Measurements from ENCODE around the gene CMBL.

The CMBL gene

DNA sequence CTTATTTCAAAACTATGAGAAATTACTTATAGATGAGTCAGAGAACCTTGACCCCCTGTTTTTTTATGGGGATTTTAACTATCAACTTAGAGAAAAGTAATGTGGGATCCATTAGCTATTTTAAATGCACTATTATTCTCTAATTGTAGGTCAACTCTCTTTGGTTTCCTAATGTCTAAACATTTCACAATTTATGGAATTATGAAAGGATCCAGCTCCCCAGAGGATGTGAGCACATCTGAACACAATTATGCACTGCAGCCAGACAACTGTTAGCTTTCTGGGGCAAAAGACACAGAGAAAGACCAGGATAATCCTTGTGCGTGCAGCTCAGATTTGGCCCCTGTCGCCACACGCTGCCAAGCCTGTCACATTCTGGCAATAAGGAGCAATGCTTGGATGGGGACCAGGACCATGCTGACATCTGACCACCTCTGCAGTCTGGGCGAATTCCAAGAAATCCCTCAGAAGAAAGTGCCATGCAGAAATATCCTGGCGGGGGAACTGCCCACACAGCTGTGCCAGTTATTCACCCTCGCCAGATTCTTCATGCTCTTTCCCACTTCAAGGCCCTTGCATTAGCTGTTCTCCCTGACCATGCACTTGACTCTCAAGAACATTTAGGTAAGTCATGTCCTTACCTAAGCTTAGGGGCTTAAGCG lies 22.2 kb upstream of the CMBL start:
- Histone ChIP-seq H3K27me3 (no peaks in the 10 kb centered on the region), H3K4me3 (ENCODE audit: low read depth, low read length) (no peak overlapping the region), H3K9me3 (no peaks in the 10 kb centered on the region), H3K36me3 (no peaks in the 10 kb centered on the region), H3K4me1 (no peaks in the 10 kb centered on the region)
- TF ChIP-seq, protein P1, sequence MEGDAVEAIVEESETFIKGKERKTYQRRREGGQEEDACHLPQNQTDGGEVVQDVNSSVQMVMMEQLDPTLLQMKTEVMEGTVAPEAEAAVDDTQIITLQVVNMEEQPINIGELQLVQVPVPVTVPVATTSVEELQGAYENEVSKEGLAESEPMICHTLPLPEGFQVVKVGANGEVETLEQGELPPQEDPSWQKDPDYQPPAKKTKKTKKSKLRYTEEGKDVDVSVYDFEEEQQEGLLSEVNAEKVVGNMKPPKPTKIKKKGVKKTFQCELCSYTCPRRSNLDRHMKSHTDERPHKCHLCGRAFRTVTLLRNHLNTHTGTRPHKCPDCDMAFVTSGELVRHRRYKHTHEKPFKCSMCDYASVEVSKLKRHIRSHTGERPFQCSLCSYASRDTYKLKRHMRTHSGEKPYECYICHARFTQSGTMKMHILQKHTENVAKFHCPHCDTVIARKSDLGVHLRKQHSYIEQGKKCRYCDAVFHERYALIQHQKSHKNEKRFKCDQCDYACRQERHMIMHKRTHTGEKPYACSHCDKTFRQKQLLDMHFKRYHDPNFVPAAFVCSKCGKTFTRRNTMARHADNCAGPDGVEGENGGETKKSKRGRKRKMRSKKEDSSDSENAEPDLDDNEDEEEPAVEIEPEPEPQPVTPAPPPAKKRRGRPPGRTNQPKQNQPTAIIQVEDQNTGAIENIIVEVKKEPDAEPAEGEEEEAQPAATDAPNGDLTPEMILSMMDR (IDR thresholded peaks at IDR 0.05; ENCODE audit: low read depth, low read length), result no peak
- DNase-seq, result no peak

GRCh38 chr5:10329446-10329819 lies 21.7 kb upstream of the CMBL start:
- H3K9me3 ChIP-seq, result no peaks in the 10 kb centered on the region
- no peaks in the 10 kb centered on the region for H3K36me3 ChIP-seq
- TF ChIP-seq, protein P1 (IDR thresholded peaks at IDR 0.05; ENCODE audit: low read depth, low read length), result no peak
- H3K4me1 ChIP-seq, result no peaks in the 10 kb centered on the region
- no peak overlapping the region for H3K4me3 ChIP-seq (ENCODE audit: low read depth, low read length)
- H3K27me3 ChIP-seq, result no peaks in the 10 kb centered on the region
- no peak for DNase-seq

DNA sequence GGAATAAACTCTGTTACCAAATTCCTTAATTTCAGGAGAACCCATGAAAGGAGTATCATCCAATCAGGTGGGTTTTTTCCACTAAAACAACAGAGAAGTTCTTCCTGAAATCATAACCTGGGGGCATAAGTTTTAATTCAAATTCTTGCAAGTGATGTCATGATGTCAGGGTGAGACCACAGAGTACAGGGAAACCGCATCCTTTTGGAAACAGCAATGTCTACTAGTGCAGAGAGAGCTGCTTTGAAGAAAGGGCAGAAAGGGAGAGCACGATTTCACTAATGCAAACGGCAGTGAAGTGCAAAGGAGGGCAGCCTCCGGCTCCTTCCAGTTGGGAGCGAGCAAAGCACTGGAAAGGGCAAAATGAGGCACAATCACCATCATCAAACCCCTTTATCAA lies 20.6 kb upstream of the CMBL start:
- H3K4me3 ChIP-seq (ENCODE audit: low read depth, low read length), result no peak overlapping the region
- no peaks in the 10 kb centered on the region for H3K36me3 ChIP-seq
- TF ChIP-seq, protein P1 (IDR thresholded peaks at IDR 0.05; ENCODE audit: low read depth, low read length), result no peak
- peaks cover 9% of the 10 kb centered on the region for H3K4me1 ChIP-seq
- no peak for DNase-seq
- H3K9me3 ChIP-seq, result no peaks in the 10 kb centered on the region
- no peaks in the 10 kb centered on the region for H3K27me3 ChIP-seq

DNA sequence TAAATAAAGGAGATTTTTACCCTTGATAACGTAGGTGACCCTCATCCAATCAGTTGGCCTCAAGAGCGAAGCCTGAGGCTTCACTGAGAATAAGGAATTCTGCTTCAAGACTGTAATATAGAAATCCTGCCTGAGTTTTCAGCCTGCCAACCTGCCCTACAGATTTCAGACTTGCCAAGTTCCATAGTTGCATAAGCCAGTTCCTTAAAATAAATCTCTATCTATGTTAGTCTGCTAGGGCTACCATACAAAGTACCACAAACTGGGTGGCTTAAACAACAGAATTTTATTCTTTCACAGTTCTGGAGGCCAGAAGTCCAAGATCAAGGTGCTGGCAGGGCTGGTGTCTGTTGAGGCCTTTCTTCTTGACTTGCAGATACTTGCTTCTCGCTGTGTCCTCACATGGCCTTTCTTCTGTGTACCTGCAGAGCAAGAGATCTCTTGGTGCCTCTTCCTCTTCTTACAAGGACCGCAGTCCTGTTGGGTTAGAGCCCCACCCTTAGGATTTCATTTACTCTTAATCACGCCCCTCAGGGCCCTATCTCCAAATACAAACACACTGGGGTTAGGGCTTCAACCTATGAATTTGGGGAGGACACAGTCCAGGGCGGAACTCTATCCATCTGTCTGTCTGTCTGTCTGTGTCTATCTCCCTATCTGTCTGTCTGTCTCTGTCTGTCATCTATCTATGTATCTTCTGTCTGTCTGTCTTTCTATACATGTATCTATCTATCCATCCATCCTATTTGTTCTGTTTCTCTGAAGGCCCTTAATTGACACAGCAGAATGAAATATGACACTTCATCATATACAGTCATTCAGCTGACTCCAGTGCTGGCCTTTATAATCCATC lies 17.0 kb upstream of the CMBL start:
- DNase-seq, result no peak
- Histone ChIP-seq H3K36me3 (no peaks in the 10 kb centered on the region), H3K27me3 (no peaks in the 10 kb centered on the region), H3K4me1 (peaks cover 9% of the 10 kb centered on the region), H3K4me3 (ENCODE audit: low read depth, low read length) (no peak overlapping the region), H3K9me3 (no peaks in the 10 kb centered on the region)
- TF ChIP-seq, protein P1 (IDR thresholded peaks at IDR 0.05; ENCODE audit: low read depth, low read length), result no peak

GRCh38 chr5:10323588-10324488 lies 16.1 kb upstream of the CMBL start:
- no peaks in the 10 kb centered on the region for H3K9me3 ChIP-seq
- H3K4me3 ChIP-seq (ENCODE audit: low read depth, low read length), result no peak overlapping the region
- no peak for DNase-seq
- H3K27me3 ChIP-seq, result no peaks in the 10 kb centered on the region
- TF ChIP-seq, protein P1 (IDR thresholded peaks at IDR 0.05; ENCODE audit: low read depth, low read length), result no peak
- H3K4me1 ChIP-seq, result peaks cover 9% of the 10 kb centered on the region
- no peaks in the 10 kb centered on the region for H3K36me3 ChIP-seq
